GM12801 (cell line): Measurements from ENCODE around the gene SF3B2.

Source experiments
- TF ChIP-seq, protein P1 (sequence below): IDR thresholded peaks from one replicate; pipeline ENCODE4 v1.5.1; 2011; ENCODE audit warnings: control low read depth; ENCODE audit not compliant: insufficient read length; ENCODE audit errors: extremely low read depth

Gene SF3B2

GRCh38 chr11:66039765-66040164, 12.4 kb upstream of the SF3B2 start:
- TF ChIP-seq, protein P1, sequence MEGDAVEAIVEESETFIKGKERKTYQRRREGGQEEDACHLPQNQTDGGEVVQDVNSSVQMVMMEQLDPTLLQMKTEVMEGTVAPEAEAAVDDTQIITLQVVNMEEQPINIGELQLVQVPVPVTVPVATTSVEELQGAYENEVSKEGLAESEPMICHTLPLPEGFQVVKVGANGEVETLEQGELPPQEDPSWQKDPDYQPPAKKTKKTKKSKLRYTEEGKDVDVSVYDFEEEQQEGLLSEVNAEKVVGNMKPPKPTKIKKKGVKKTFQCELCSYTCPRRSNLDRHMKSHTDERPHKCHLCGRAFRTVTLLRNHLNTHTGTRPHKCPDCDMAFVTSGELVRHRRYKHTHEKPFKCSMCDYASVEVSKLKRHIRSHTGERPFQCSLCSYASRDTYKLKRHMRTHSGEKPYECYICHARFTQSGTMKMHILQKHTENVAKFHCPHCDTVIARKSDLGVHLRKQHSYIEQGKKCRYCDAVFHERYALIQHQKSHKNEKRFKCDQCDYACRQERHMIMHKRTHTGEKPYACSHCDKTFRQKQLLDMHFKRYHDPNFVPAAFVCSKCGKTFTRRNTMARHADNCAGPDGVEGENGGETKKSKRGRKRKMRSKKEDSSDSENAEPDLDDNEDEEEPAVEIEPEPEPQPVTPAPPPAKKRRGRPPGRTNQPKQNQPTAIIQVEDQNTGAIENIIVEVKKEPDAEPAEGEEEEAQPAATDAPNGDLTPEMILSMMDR, result no peak

DNA sequence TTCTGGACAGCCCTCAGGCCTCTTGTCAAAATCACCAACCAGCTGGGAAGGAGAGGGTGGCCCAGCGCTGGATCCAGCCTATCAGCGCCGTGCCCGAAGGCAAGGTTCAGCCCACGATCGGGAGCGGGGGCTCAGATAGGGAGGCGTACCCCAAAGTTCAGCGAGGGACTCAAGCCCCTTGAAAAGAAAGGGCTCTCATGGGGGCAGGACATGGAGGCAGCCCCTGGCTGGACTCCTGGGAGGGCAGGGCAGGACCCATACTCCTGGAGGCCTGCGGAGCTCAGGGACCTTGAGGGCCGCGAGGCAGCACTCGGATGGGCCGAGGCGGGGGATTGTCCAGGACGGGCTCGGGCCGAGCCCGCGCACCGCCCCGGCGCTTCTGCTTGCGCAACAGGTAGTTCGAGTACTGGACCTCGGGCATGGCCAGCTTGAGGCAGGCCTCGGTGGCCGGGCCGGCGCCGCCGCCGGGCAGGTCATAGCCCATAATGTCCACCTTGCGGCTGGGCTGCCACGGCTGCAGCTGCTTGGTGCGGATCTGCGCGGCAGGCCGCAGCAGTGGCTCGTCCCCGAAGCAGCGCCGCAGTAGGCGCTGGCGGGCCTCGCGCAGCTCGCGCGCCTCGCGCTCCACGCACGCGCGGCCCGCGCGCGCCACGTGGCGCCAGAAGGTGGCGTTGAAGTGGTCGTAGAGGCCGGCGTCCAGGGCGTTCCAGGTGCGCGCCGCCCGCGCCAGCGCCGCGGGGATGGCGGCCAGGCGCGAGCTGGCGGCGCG, 9.8 kb upstream of the SF3B2 start:
- TF ChIP-seq, protein P1, result no peak

GRCh38 chr11:66042996-66043906, 8.9 kb upstream of the SF3B2 start:
- TF ChIP-seq, protein P1, result no peak

DNA sequence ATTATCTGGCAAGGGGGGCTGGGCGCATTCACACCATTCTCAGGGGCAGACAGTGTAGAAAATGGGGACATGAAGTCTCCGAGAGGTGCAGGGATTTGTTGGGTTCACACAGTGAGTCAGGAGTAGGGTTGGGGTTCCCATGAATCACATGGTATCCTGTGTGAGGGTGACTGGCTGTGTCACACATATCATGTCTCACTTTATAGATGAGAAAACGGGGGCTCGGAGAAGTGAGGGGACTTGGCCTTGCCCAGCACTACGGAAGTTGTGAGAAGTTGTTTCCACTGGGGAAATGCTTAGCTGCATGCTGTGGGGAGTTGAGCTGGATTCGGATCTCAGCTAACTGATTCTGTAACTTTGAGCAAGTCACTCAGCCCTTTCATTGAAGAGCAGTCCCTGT, 7.4 kb upstream of the SF3B2 start:
- TF ChIP-seq, protein P1, result no peak

- TF ChIP-seq, protein P1, result no peak
Observed at GRCh38 chr11:66045177-66045639, 7.0 kb upstream of the SF3B2 start.

GRCh38 chr11:66046901-66047300, 5.3 kb upstream of the SF3B2 start:
- TF ChIP-seq, protein P1, result no peak
